GM19240 (cell line): Measurements from ENCODE around the gene RHOT2.
"Not testable (repeated sequence)": the region's sequence is repeated elsewhere in the genome, so short reads cannot be mapped to it uniquely, and the experiment has no call there.

Source experiments
- DNase-seq: peaks from one replicate; pipeline ENCODE4 v3.0.0; 2011; ENCODE audit warnings: low spot score; ENCODE audit not compliant: insufficient read length

The RHOT2 gene

GRCh38 chr16:712740-713250 lies 44.9 kb downstream of the RHOT2 start:
- DNase-seq, result not testable (repeated sequence)

GRCh38 chr16:714079-714478 lies 46.1 kb downstream of the RHOT2 start:
- DNase-seq, result no peak

- DNase-seq, result peak; percentile 93
Measured at GRCh38 chr16:714558-715476, 46.9 kb downstream of the RHOT2 start, which contains the start of gene METRN. METRN (plus strand) TSS chr16:715118; CDS start chr16:715290, 172 bp downstream.

- no peak for DNase-seq
Measured at GRCh38 chr16:715477-716199, 47.7 kb downstream of the RHOT2 start.

GRCh38 chr16:716200-716568 lies 48.3 kb downstream of the RHOT2 start:
- no peak for DNase-seq

GRCh38 chr16:716768-717325 lies 48.9 kb downstream of the RHOT2 start:
- no peak for DNase-seq

- DNase-seq, result no peak
Measured at GRCh38 chr16:717450-718245, 49.7 kb downstream of the RHOT2 start.

- no peak for DNase-seq
Measured at GRCh38 chr16:718389-718788, 50.5 kb downstream of the RHOT2 start.

GRCh38 chr16:718922-719321 lies 51.0 kb downstream of the RHOT2 start:
- no peak for DNase-seq

- DNase-seq, result no peak
Measured at GRCh38 chr16:719815-720446, 52.0 kb downstream of the RHOT2 start.

- DNase-seq, result peak; percentile 77
Measured at GRCh38 chr16:720447-720989, 52.6 kb downstream of the RHOT2 start.

GRCh38 chr16:720990-721764 lies 53.2 kb downstream of the RHOT2 start, which contains the start of gene ANTKMT:
ANTKMT (plus strand) TSS chr16:721146; CDS start chr16:721275, 129 bp downstream.
- peak; percentile 95 for DNase-seq

- no peak for DNase-seq
Measured at GRCh38 chr16:721765-722540, 54.0 kb downstream of the RHOT2 start.

- DNase-seq, result no peak
Measured at GRCh38 chr16:722835-723633, 55.1 kb downstream of the RHOT2 start.

- no peak for DNase-seq
Measured at GRCh38 chr16:723695-724094, 55.8 kb downstream of the RHOT2 start.
